ENCODE data around the gene MAMLD1.

- TF ChIP-seq NFRKB (IDR thresholded peaks at IDR 0.05; ENCODE audit: low read depth) (no peak), ZNF589 (CRISPR knock-in tag; IDR thresholded peaks at IDR 0.05; ENCODE audit: low read depth) (no peak), POLR2A (conservative IDR thresholded peaks at IDR 0.05) (no peak), RCOR1 (IDR thresholded peaks at IDR 0.05; ENCODE audit: borderline replicate concordance in 1 of 2, low read depth in 2 of 2, low read length in 2 of 2) (no peak)
These were observed 51.1 kb downstream of the MAMLD1 start for GRCh38 chrX:150414228-150414627.

Measured in K562 (cell line).